Progenitor cell of endocrine pancreas (in vitro differentiated cells): ENCODE results near the gene ZNF514. TPM values are rescaled to one million over a fixed set of nuclear protein-coding genes. Genes with fewer than 3 reads are reported as not detected.
"Not testable (repeated sequence)": the region's sequence is repeated elsewhere in the genome, so short reads cannot be mapped to it uniquely, and the experiment has no call there.

ENCODE experiments used
- DNase-seq: peaks from one replicate; pipeline ENCODE4 v3.0.0; 2021; ENCODE audit warnings: low spot score; ENCODE audit not compliant: unreplicated experiment
- H3K27ac Mint-ChIP-seq: 2 replicates; pipeline ENCODE4 v1.8.0; 2021; ENCODE audit warnings: mild to moderate bottlenecking, moderate library complexity, mixed read lengths
- H3K27me3 Mint-ChIP-seq: 2 replicates; pipeline ENCODE4 v1.8.0; 2021; ENCODE audit warnings: mixed read lengths
- H3K36me3 Mint-ChIP-seq: 2 replicates; pipeline ENCODE4 v1.8.0; 2022; ENCODE audit warnings: mixed read lengths; ENCODE audit not compliant: insufficient read depth
- H3K4me1 Mint-ChIP-seq: 2 replicates; pipeline ENCODE4 v1.8.0; 2021; ENCODE audit warnings: low read depth, mixed read lengths
- H3K4me3 Mint-ChIP-seq: 2 replicates; pipeline ENCODE4 v1.8.0; 2021; ENCODE audit warnings: low read depth, mild to moderate bottlenecking, moderate library complexity, mixed read lengths
- H3K9me3 Mint-ChIP-seq: 2 replicates; pipeline ENCODE4 v1.8.0; 2021; ENCODE audit warnings: low read depth, mixed read lengths
- CTCF ChIP-seq: fragments of 200-600 bp; sonication (generic); IDR thresholded peaks from one replicate; pipeline ENCODE4 v1.5.0; 2021; ENCODE audit warnings: antibody characterized with exemption, mild to moderate bottlenecking; ENCODE audit not compliant: unreplicated experiment
- total RNA-seq: library from RNA; stranded (reverse); gene quantifications from 2 replicates; pipeline ENCODE4 v1.2.1, GENCODE V29; 2021

Gene ZNF514
- total RNA-seq, 1 donor from 2014 or later: 32.9 TPM

DNA sequence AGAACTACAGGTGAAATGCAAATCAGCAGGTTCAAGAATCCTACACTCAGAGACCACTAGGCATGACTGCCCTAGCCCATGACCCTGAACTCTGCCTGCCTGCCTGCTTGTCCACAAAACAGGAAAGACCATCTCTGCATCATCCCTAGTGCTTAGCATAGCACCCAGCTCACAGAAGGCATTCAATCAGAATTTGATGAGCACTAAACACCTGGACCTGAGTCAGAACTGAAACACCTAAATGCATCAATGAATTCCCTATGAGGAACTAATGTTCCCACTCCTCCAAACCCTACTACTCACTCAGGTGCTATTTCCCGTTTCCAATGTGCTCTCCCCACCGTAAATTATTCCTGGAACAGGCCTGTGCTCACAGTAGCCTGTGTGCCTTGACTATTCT is 59.7 kb downstream of the ZNF514 start:
- H3K36me3 Mint-ChIP-seq: peaks cover 51% of the 10 kb centered on the region
- H3K27me3 Mint-ChIP-seq: no peaks in the 10 kb centered on the region
- no peak for DNase-seq
- H3K4me1 Mint-ChIP-seq: peaks cover 8% of the 10 kb centered on the region
- TF ChIP-seq CTCF: no peak
- no peaks in the 10 kb centered on the region for H3K9me3 Mint-ChIP-seq
- H3K4me3 Mint-ChIP-seq: no peak overlapping the region
- no peak overlapping the region for H3K27ac Mint-ChIP-seq

DNA sequence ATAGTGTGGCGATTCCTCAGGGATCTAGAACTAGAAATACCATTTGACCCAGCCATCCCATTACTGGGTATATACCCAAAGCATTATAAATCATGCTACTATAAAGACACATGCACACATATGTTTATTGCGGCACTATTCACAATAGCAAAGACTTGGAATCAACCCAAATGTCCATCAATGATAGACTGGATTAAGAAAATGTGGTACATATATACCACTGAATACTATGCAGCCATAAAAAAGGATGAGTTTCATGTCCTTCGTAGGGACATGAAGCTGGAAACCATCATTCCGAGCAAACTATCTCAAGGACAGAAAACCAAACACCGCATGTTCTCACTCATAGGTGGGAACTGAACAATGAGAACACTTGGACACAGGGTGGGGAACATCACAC is 61.4 kb downstream of the ZNF514 start:
- not testable (repeated sequence) for H3K4me3 Mint-ChIP-seq, H3K27ac Mint-ChIP-seq, DNase-seq, H3K27me3 Mint-ChIP-seq, H3K9me3 Mint-ChIP-seq, H3K4me1 Mint-ChIP-seq
- peaks cover 61% of the 10 kb centered on the region for H3K36me3 Mint-ChIP-seq

Other genes with a start within 250 kb of the ZNF514 start
- gene MAL, start 134.1 kb downstream of the ZNF514 start, total RNA-seq: not detected in 2 replicates
- 59.8 and 62.5 TPM in 2 replicates for gene MRPS5, start 38.0 kb downstream of the ZNF514 start, total RNA-seq
- gene ZNF2, start 6.0 kb upstream of the ZNF514 start, total RNA-seq: 5.7 and 6.5 TPM in 2 replicates
- gene ZNF892, start 47.7 kb upstream of the ZNF514 start, total RNA-seq: 18.0 and 18.4 TPM in 2 replicates
- 14.2 and 16.9 TPM in 2 replicates for gene PROM2, start 114.6 kb upstream of the ZNF514 start, total RNA-seq
- gene KCNIP3, start 137.5 kb upstream of the ZNF514 start, total RNA-seq: 4.3 and 6.3 TPM in 2 replicates
- 28.8 and 31.1 TPM in 2 replicates for gene FAHD2A, start 242.9 kb upstream of the ZNF514 start, total RNA-seq